Measurements from ENCODE around the gene NFIA. TPM values are rescaled to one million over a fixed set of nuclear protein-coding genes. Genes with fewer than 3 reads are reported as not detected.

The NFIA gene
- total and polyA plus RNA-seq, 12 donors = 11.2 to 117 (median 92.5) TPM

DNA sequence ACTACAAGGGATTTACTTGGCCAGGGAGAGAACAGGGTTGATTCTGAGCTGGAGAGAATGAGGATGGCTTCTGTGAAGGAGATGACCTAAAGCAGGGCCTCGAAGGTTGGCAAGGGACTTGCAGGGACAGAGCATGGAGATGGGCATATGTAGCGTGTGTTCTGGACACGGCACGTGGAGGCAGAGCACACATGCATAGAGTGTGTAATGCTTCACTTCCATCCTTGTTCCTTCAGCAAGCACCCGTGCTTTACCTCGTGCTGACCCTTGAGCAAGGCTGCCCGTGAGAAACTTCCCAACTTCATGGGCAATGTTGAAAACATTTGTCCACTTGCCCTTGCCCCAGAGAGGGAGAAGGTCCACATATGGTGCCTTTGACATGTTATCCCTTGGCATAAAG lies 33.1 kb downstream of the NFIA start:
- Histone ChIP-seq H3K27me3 (no peaks in the 10 kb centered on the region), H3K27ac (peak overlapping the region in 9 of 10 donors; percentile 2 to 78 (median 56)), H3K36me3 (no peaks in the 10 kb centered on the region), H3K4me1 (peaks cover 12 to 83% (median 65%) of the 10 kb centered on the region in 9 donors), H3K9me3 (no peaks in the 10 kb centered on the region), H3K4me3 (no peak overlapping the region)
- intact Hi-C loops (cut with DNase I) = loop anchor here in 1 of 10 donors (5.0 kb wide), 1 partner anchor 33 kb away; the partner anchor contains the start of gene NFIA
- TF ChIP-seq CTCF (IDR thresholded peaks at IDR 0.05) = no peak
- WGBS, 2 donors = 84 to 87% methylated on average over 7 of the region's 7 CpGs
- peak in 5 of 8 donors; percentile 11 to 50 (median 17) for ATAC-seq
- DNase-seq = no peak

GRCh38 chr1:61116421-61116820 lies 34.1 kb downstream of the NFIA start:
- WGBS, 2 donors = 13 to 17% methylated on average over 6 of the region's 6 CpGs
- no peak for TF ChIP-seq CTCF (IDR thresholded peaks at IDR 0.05)
- ATAC-seq = peak in 6 of 8 donors; percentile 19 to 61 (median 34)
- intact Hi-C loops (cut with DNase I) = loop anchor here in 1 of 10 donors (5.0 kb wide), 1 partner anchor 34 kb away; the partner anchor contains the start of gene NFIA
- H3K27ac ChIP-seq = peak overlapping the region in 9 of 10 donors; percentile 13 to 78 (median 59)
- no peaks in the 10 kb centered on the region for H3K9me3 ChIP-seq
- no peak for DNase-seq
- peaks cover 9 to 82% (median 59%) of the 10 kb centered on the region in 9 donors for H3K4me1 ChIP-seq
- H3K36me3 ChIP-seq = no peaks in the 10 kb centered on the region
- H3K4me3 ChIP-seq = no peak overlapping the region
- H3K27me3 ChIP-seq = no peaks in the 10 kb centered on the region

DNA sequence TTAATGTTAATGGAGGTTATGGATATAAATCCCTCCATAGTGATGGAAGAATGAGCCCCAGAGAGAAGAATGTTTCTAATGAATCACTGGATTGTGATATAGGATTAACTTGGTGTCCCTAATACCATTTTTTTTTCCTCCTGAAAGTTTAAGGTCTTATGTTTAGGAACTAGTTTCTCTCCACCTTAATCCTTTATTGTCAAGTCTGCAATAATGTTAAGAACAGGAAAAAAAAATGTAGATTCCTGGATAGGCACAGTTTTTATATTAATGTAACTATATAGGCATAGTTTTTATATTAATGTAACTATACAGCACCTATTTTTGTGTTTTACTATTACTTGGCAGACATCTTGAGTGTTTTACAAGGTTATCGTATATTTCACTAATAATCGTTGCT lies 34.9 kb downstream of the NFIA start:
- ATAC-seq (no peak), DNase-seq (no peak)
- WGBS, 2 donors = 95 to 97% methylated on average over 2 of the region's 2 CpGs
- intact Hi-C loops (cut with DNase I) = loop anchor here in 1 of 10 donors (5.0 kb wide), 1 partner anchor 35 kb away; the partner anchor contains the start of gene NFIA
- TF ChIP-seq CTCF (IDR thresholded peaks at IDR 0.05) = no peak
- H3K9me3 ChIP-seq = no peaks in the 10 kb centered on the region
- no peaks in the 10 kb centered on the region for H3K27me3 ChIP-seq
- H3K27ac ChIP-seq = peak overlapping the region in 8 of 10 donors; percentile 13 to 78 (median 60)
- H3K4me3 ChIP-seq = no peak overlapping the region
- H3K36me3 ChIP-seq = no peaks in the 10 kb centered on the region
- H3K4me1 ChIP-seq = peaks cover 12 to 82% (median 62%) of the 10 kb centered on the region in 9 donors

- H3K36me3 ChIP-seq = no peaks in the 10 kb centered on the region
- H3K4me1 ChIP-seq = peaks cover 14 to 96% (median 74%) of the 10 kb centered on the region in 9 donors
- H3K4me3 ChIP-seq = no peak overlapping the region
- peak in 1 of 9 donors; percentile 23 for TF ChIP-seq CTCF (IDR thresholded peaks at IDR 0.05)
- H3K27me3 ChIP-seq = no peaks in the 10 kb centered on the region
- 33 to 42% methylated on average over 3 of the region's 3 CpGs for WGBS, 2 donors
- ATAC-seq (no peak), DNase-seq (no peak)
- intact Hi-C loops (cut with DNase I) = loop anchor here in 1 of 10 donors (5.0 kb wide), 1 partner anchor 37 kb away; the partner anchor contains the start of gene NFIA
- H3K9me3 ChIP-seq = no peaks in the 10 kb centered on the region
- peak overlapping the region in 6 of 10 donors; percentile 19 to 85 (median 56) for H3K27ac ChIP-seq
These were observed 36.7 kb downstream of the NFIA start for GRCh38 chr1:61119085-61119484.
